HG02852 (cell line): Measurements from ENCODE around the gene HOXD9.

Source experiments
- ATAC-seq: cut with Tn5 transposase; IDR thresholded peaks from one replicate; pipeline ENCODE4 v1.9.1; 2021; ENCODE audit warnings: mild to moderate bottlenecking, moderate library complexity; ENCODE audit not compliant: unreplicated experiment

Gene HOXD9

GRCh38 chr2:176085861-176086771 lies 36.4 kb upstream of the HOXD9 start:
- ATAC-seq, result no peak

DNA sequence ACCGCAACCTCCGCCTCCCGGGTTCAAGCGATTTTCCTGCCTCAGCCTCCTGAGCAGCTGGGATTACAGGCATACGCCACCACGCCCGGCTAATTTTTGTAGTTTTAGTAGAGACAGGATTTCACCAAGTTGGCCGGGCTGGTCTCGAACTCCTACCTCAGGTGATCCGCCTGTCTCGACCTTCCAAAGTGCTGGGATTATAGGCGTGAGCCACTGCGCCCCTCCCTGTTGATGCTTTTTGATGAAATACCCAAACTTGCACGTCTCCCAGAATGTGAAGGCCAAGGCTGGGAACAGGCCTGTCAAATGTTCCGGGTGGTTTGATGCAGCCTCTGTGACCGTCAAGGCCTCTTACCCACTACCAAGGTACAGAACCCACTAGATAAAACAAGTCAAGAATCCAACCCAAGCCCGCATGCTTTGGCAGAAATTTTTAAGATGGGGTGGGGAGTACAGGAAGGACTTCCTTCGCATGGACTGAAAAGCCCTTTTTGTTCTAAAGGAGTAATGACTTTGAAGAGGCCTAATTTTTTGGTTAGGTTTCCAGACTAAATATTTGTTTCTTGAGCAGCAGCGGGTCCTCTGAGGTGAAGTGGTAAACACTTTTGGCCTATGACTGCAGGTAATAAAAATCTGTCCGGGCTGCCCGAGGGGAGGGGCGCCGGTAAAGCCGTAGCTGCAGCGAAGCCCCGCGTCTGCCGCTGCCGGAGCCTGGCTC lies 35.0 kb upstream of the HOXD9 start:
- no peak for ATAC-seq

DNA sequence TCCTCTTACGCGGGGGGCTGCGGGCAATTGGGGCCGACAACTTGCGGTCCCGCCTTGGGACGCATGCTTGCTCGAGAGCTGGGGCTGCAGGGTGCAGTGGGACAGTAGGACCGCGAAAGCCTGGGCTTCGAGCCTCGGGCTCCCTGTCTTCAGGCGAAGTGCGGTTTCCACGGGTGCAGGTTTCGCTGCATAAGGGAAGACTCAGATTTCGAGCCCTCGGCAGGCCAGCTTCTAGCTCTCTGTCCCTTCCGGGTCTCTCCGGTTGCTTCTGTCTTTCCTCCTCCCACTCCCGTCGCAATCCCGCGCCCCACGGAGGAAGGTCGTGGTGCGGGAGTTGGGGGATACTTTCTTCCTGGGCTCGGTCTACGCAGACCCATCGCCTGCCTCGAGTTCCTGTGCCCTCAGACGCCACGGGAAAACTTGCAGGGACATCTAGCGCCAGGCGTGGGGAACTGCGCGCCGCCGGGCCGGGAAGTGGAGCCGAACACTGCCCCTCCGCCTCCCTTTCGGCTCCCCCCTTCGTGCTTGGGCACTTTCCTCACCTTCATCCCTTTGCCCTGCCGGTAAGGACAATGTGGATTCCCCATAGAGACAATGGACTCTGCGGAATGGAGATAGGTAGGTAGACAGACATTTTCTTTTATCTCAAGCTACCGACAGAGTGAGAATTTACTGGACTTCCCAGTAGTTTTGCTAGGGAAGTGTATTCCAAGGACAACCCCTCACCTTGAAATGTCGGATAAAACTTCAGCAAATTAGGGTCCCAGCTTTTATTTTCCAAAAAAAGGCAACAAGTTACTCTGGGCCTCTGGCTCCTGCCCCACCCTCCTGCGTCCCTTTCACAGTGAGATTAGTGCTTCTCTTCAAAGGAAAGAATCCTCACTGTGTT lies 34.2 kb upstream of the HOXD9 start:
- no peak for ATAC-seq

- no peak for ATAC-seq
Measured at GRCh38 chr2:176088937-176089842, 33.3 kb upstream of the HOXD9 start.

- ATAC-seq, result no peak
Measured at GRCh38 chr2:176089843-176090395, 32.6 kb upstream of the HOXD9 start.

- ATAC-seq, result no peak
Measured at GRCh38 chr2:176090862-176091261, 31.7 kb upstream of the HOXD9 start.

- ATAC-seq, result no peak
Measured at GRCh38 chr2:176091329-176092258, 30.9 kb upstream of the HOXD9 start.

- ATAC-seq, result no peak
Measured at GRCh38 chr2:176092270-176093144, 30.0 kb upstream of the HOXD9 start, which contains the start of gene HOXD13. Gene HOXD13 (plus strand): TSS chr2:176092721. CDS start chr2:176092891, 170 bp downstream.

DNA sequence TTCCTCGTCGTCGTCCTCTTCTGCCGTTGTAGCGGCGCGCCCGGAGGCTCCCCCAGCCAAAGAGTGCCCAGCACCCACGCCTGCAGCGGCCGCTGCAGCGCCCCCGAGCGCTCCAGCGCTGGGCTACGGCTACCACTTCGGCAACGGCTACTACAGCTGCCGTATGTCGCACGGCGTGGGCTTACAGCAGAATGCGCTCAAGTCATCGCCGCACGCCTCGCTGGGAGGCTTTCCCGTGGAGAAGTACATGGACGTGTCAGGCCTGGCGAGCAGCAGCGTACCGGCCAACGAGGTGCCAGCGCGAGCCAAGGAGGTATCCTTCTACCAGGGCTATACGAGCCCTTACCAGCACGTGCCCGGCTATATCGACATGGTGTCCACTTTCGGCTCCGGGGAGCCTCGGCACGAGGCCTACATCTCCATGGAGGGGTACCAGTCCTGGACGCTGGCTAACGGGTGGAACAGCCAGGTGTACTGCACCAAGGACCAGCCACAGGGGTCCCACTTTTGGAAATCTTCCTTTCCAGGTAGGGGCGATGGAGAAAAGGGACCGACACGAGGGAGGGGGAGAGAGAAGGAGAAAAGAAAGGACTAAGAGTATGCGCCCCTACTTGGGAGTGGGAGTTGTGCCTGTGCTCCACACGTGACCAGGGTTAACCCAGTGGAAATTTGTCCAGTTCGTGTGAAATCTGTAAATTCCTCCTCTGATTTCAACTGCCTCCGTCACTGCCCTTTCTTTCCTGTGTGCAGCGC lies 29.2 kb upstream of the HOXD9 start:
- no peak for ATAC-seq

DNA sequence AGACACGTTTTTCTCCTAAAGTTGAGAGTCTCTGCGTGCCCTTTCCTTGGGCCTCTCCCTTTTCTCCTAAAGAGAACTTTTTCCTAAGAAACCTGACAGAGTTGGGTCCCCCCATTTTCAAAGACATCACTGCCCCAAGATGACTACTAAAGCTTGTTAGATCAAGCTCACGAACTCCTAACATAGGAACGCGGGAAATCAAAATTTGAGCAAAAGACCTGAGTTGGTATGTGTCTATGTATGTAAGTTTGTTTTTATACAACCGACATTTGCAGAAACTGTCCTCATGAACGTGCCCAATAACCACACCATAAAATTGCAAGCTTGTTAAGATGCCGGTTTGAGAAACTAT lies 28.6 kb upstream of the HOXD9 start:
- ATAC-seq, result no peak

DNA sequence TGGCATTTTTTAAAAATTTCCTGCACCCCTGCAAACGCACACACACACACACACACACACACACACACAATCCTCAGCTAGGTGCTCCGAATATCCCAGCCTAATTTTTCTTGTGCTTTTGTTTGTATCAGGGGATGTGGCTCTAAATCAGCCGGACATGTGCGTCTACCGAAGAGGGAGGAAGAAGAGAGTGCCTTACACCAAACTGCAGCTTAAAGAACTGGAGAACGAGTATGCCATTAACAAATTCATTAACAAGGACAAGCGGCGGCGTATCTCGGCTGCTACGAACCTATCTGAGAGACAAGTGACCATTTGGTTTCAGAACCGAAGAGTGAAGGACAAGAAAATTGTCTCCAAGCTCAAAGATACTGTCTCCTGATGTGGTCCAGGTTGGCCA lies 28.2 kb upstream of the HOXD9 start:
- no peak for ATAC-seq

DNA sequence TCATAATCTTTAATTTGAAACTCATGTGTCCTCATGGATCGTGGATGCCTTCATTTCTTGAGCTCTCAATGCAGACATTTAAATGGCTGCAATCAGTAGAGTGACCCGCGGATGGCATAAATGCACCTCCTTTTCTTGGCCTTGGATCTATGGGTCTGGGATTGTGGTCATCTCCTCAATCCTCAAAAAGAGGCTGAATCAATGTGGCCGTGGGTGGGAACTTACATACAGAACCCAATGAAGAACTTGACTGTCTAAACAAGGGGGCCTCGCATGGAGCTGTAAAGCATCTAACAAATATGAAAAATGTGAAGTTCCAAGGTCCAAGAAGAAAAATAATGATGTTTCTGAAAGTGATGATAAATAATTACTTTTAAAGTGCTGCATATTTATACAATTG lies 27.1 kb upstream of the HOXD9 start:
- ATAC-seq, result no peak

- no peak for ATAC-seq
Measured at GRCh38 chr2:176096243-176096985, 26.1 kb upstream of the HOXD9 start.

DNA sequence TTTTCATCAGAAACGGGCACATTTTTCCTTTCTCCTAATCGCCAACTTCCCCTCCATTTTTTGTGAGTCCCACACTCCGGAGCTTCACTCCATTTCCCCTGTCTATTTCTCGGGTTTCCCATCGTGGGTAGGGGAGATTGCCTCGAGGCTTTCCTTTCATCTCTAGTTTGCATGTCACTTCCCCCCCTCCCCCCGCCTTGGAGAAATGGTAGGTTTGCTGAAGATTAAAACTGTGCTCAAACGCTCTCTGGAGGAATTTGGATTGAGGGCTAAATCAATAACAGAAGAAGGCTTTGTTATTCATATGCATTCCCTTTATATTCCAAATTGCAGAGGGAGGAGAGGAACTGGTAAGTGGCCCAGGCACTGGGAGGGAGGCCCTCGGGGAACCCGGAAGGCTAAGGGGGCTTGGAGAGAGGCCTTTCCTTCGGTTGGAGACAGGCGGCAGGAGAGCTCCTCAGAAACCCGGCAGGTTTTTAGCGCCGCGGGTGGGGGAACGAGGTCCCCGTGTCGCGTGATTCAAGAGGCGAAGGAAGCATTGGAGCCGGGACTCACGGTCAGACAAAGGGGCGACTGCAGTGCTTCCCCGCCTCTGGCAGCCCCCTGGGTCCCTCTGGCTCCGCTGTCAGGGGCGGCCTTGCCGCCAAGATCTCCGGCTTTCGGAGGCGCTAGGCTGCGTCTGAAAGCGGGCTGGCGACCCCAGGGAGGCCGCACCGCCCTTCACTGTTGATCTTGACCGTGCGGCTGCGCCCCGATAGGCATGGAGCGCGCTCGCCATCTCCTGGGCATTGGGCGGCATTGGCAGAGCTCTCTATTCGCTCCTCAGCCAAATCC lies 25.3 kb upstream of the HOXD9 start:
- peak; percentile 83 for ATAC-seq

DNA sequence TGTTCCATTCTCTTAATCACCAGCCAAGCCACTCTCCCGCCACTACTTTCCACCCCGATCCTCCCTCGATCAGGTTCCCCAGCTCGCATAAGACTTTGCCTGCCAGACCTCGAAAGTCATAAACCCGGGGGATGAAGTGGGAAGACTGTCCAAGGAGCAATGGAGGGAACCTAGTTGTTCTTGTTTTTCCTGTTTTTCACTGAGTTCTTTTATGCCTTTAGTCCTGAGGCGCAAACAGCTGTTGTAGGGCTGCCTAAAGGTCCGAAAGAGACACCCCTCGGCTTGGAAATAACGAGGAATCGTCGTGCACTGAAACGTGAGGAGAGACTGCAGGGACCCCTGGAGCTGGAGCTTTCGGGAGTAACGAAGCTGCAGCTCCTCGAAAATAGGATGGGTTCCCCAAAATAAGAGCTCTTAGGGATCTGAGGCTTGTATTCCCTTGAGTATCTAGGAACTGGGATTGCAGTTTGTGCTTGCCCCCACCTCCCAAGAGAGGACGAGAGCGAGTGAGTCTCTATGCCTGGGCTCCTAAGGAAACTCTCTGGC lies 24.6 kb upstream of the HOXD9 start:
- no peak for ATAC-seq
